ENCODE data around the gene SNX24.

Gene SNX24

GRCh38 chr5:122877518-122877917 lies 32.1 kb downstream of the SNX24 start:
- no peak for TF ChIP-seq CTCF (IDR thresholded peaks at IDR 0.05; ENCODE audit: borderline replicate concordance, extremely low read depth, low read length, poor library complexity, severe bottlenecking)
- TF ChIP-seq EZH2 (IDR thresholded peaks at IDR 0.05; ENCODE audit: borderline replicate concordance, low read depth, low read length, severe bottlenecking) = no peak
- DNase-seq (no peak), ATAC-seq (ENCODE audit: insufficient read depth, low read depth) (no peak)
- Histone ChIP-seq H3K27ac (ENCODE audit: low read length) (no peak overlapping the region), H3K79me2 (ENCODE audit: insufficient read depth, low read length) (no peaks in the 10 kb centered on the region), H3K27me3 (ENCODE audit: insufficient read depth, low read length, poor library complexity) (peaks cover 2% of the 10 kb centered on the region), H3K4me2 (ENCODE audit: insufficient read depth, low read length) (no peak overlapping the region), H4K20me1 (ENCODE audit: insufficient read depth, low read length) (no peaks in the 10 kb centered on the region), H3K9me3 (ENCODE audit: insufficient read depth, low read length, severe bottlenecking) (no peaks in the 10 kb centered on the region), H2AFZ (ENCODE audit: low read depth, low read length) (no peak overlapping the region), H3K9ac (ENCODE audit: low read depth, low read length) (no peak overlapping the region), H3K4me3 (ENCODE audit: low read depth in 1 of 2, low read length in 2 of 2) (no peak overlapping the region), H3K36me3 (ENCODE audit: insufficient read depth, low read length) (no peaks in the 10 kb centered on the region), H3K4me1 (ENCODE audit: insufficient read depth, low read length) (no peaks in the 10 kb centered on the region)

- Histone ChIP-seq H3K79me2 (ENCODE audit: insufficient read depth, low read length) (no peaks in the 10 kb centered on the region), H2AFZ (ENCODE audit: low read depth, low read length) (no peak overlapping the region), H4K20me1 (ENCODE audit: insufficient read depth, low read length) (no peaks in the 10 kb centered on the region), H3K4me1 (ENCODE audit: insufficient read depth, low read length) (no peaks in the 10 kb centered on the region), H3K4me2 (ENCODE audit: insufficient read depth, low read length) (no peak overlapping the region), H3K27me3 (ENCODE audit: insufficient read depth, low read length, poor library complexity) (peaks cover 2% of the 10 kb centered on the region), H3K9ac (ENCODE audit: low read depth, low read length) (no peak overlapping the region), H3K27ac (ENCODE audit: low read length) (no peak overlapping the region), H3K36me3 (ENCODE audit: insufficient read depth, low read length) (no peaks in the 10 kb centered on the region), H3K9me3 (ENCODE audit: insufficient read depth, low read length, severe bottlenecking) (no peaks in the 10 kb centered on the region), H3K4me3 (ENCODE audit: low read depth in 1 of 2, low read length in 2 of 2) (no peak overlapping the region)
- ATAC-seq (ENCODE audit: insufficient read depth, low read depth) (no peak), DNase-seq (no peak)
- TF ChIP-seq EZH2 (IDR thresholded peaks at IDR 0.05; ENCODE audit: borderline replicate concordance, low read depth, low read length, severe bottlenecking) = no peak
- TF ChIP-seq CTCF (IDR thresholded peaks at IDR 0.05; ENCODE audit: borderline replicate concordance, extremely low read depth, low read length, poor library complexity, severe bottlenecking) = no peak
Measured at GRCh38 chr5:122879076-122879475, 33.7 kb downstream of the SNX24 start.

GRCh38 chr5:122880170-122880689 lies 34.8 kb downstream of the SNX24 start:
- no peak for ATAC-seq (ENCODE audit: insufficient read depth, low read depth)
- H3K4me2 ChIP-seq (ENCODE audit: insufficient read depth, low read length) = no peak overlapping the region

More at GRCh38 chr5:122880170-122880689, 34.8 kb downstream of the SNX24 start:
- DNase-seq = no peak
- no peak overlapping the region for H3K27ac ChIP-seq (ENCODE audit: low read length)
- H2AFZ ChIP-seq (ENCODE audit: low read depth, low read length) = no peak overlapping the region
- TF ChIP-seq CTCF (IDR thresholded peaks at IDR 0.05; ENCODE audit: borderline replicate concordance, extremely low read depth, low read length, poor library complexity, severe bottlenecking) = no peak
- TF ChIP-seq EZH2 (IDR thresholded peaks at IDR 0.05; ENCODE audit: borderline replicate concordance, low read depth, low read length, severe bottlenecking) = no peak
- no peaks in the 10 kb centered on the region for H4K20me1 ChIP-seq (ENCODE audit: insufficient read depth, low read length)
- peaks cover 2% of the 10 kb centered on the region for H3K27me3 ChIP-seq (ENCODE audit: insufficient read depth, low read length, poor library complexity)
- H3K9ac ChIP-seq (ENCODE audit: low read depth, low read length) = no peak overlapping the region
- H3K79me2 ChIP-seq (ENCODE audit: insufficient read depth, low read length) = no peaks in the 10 kb centered on the region
- no peaks in the 10 kb centered on the region for H3K4me1 ChIP-seq (ENCODE audit: insufficient read depth, low read length)
- H3K4me3 ChIP-seq (ENCODE audit: low read depth in 1 of 2, low read length in 2 of 2) = no peak overlapping the region
- H3K9me3 ChIP-seq (ENCODE audit: insufficient read depth, low read length, severe bottlenecking) = no peaks in the 10 kb centered on the region
- no peaks in the 10 kb centered on the region for H3K36me3 ChIP-seq (ENCODE audit: insufficient read depth, low read length)

Data from DND-41 (cell line).